Ovary (tissue), 9 donors: ENCODE measurements around the gene STIP1. TPM values are rescaled to one million over a fixed set of nuclear protein-coding genes. Genes with fewer than 3 reads are reported as not detected.

Experiments
- DNase-seq, 5 donors: peaks; one replicate each; pipeline ENCODE4 v3.0.0-alpha.2; 2019 to 2020
- H3K27ac ChIP-seq, 2 donors: fragments of 200-600 bp; one replicate each; pipeline versions ENCODE4 v1.5.1 to v1.8.0; 2019 to 2022
- H3K27me3 ChIP-seq: fragments of 200-600 bp; one replicate; pipeline ENCODE4 v1.8.0; 2022
- H3K36me3 ChIP-seq: fragments of 200-600 bp; sonication (generic); one replicate; pipeline ENCODE4 v1.5.1; 2019
- H3K4me1 ChIP-seq: one replicate; pipeline ENCODE4 v1.8.1; 2013; ENCODE audit warnings: mild to moderate bottlenecking, moderate library complexity; ENCODE audit not compliant: insufficient read depth
- H3K4me3 ChIP-seq: fragments of 200-600 bp; sonication (generic); one replicate; pipeline ENCODE4 v1.5.1; 2017
- H3K9me3 ChIP-seq, 2 donors: fragments of 200-600 bp in 1 of 2; sonication (generic) in 1 of 2; one replicate each; pipeline versions ENCODE4 v1.5.1 to v1.8.1; 2013 to 2019; ENCODE audit warnings: mild to moderate bottlenecking in 1 of 2, moderate library complexity in 1 of 2
- CTCF ChIP-seq, 3 donors: fragments of 450-650 bp in 2 of 3; fragments of 200-600 bp in 1 of 3; IDR thresholded peaks; one replicate each; pipeline versions ENCODE4 v1.5.1 to v1.8.0; 2016 to 2022; ENCODE audit warnings: antibody characterized with exemption in 3 of 3, mild to moderate bottlenecking in 1 of 3
- EP300 ChIP-seq: sonication (generic); formaldehyde crosslinking; IDR thresholded peaks from one replicate; pipeline ENCODE4 v1.6.1; 2017; ENCODE audit warnings: antibody characterized with exemption
- POLR2A ChIP-seq: fragments of 450-650 bp; IDR thresholded peaks from one replicate; pipeline ENCODE4 v1.6.1; 2017; ENCODE audit warnings: antibody characterized with exemption, mild to moderate bottlenecking, moderate library complexity
- WGBS, 3 donors: extraction: QIAGEN DNeasy Blood & Tissue Kit in 1 of 3; methylation state at CpG; one replicate each; pipeline versions ENCODE4 v1.1.5 to v1.1.7; 2013 to 2017; 5-methylcytosine and 5-hydroxymethylcytosine counted together
- intact Hi-C, 4 donors: fragments of 100-400 bp; cut with DNase I; formaldehyde crosslinking; loops; one replicate each; pipeline versions ENCODE4 v1.11.0 to v1.15.1; 2022 to 2023
- polyA plus RNA-seq, 2 donors: library from polyadenylated mRNA; stranded (reverse); fragments of 200-250 nt in 1 of 2; fragments of 350-450 nt in 1 of 2; fragmentation: Illumina TruSeq in 1 of 2; extraction: RNeasy Lipid Tissue Mini Kit (QIAGEN cat#74804) in 1 of 2; gene quantifications; one replicate each; pipeline ENCODE4 v1.2.3, GENCODE V29; 2013 to 2014
- total RNA-seq, 7 donors: library from RNA; depleted of rRNA in 2 of 7; stranded (reverse); fragments of >200 nt in 2 of 7; fragmentation: NEBNext Ultra II Directional in 3 of 7; extraction: Animal tissue kit (Norgen Biotek cat#: 25700) in 3 of 7; gene quantifications; one replicate each; pipeline versions ENCODE4 v1.1.0 to v1.2.4, GENCODE V29; 2016 to 2023
- donor health status: DM: no; HTN: no; CAD: no; lungs with moderate emphysema.
- donor health status: DM: no; HTN: no; CAD: no.
- donor health status: Bipolar disorder and iron deficiency.
- donor health status: DM: yes; HTN: yes; CAD: no.
- donor health status: DM: no; HTN: no; CAD: no.
- donor health status: DM: yes; HTN: yes; CAD: no.

Gene STIP1
- total and polyA plus RNA-seq, 9 donors: 48.4 to 238 (median 111) TPM

DNA sequence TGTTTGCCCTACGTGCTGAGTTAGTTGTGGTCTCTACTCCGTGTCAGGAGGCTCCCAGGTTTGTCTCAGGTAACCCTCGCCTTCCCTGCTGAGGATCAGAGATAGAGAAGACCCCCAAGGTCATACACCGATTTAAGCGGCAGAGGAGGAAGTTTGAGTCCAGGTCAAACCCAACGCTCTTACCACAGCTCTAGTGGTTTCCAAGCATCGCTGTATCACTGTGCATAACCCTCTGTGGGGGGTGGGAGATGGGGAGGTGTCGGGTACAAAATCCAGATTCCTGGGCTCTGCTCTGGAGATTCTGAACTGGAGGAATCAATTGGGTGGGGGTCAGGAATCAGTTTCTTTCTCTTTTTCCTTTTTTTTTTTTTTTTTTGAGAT lies 45.0 kb downstream of the STIP1 start:
- Histone ChIP-seq H3K9me3 (no peaks in the 10 kb centered on the region), H3K36me3 (no peaks in the 10 kb centered on the region), H3K4me3 (peak overlapping the region; percentile 52), H3K27me3 (no peaks in the 10 kb centered on the region), H3K4me1 (peaks cover 25% of the 10 kb centered on the region), H3K27ac (peak overlapping the region; percentile 91 to 93)
- no peak for TF ChIP-seq CTCF (IDR thresholded peaks at IDR 0.05)
- no peak for TF ChIP-seq POLR2A
- no peak for TF ChIP-seq EP300
- DNase-seq: peak in 1 of 5 donors; percentile 37
- WGBS, 3 donors: 3 to 7% (median 6%) methylated on average over 8 of the region's 8 CpGs
- intact Hi-C loops: no loop called here

GRCh38 chr11:64231546-64231945 lies 45.6 kb downstream of the STIP1 start:
- H3K36me3 ChIP-seq: no peaks in the 10 kb centered on the region
- H3K4me3 ChIP-seq: no peak overlapping the region
- no peak overlapping the region for H3K27ac ChIP-seq
- no peaks in the 10 kb centered on the region for H3K27me3 ChIP-seq
- H3K9me3 ChIP-seq: no peaks in the 10 kb centered on the region
- intact Hi-C loops: no loop called here
- DNase-seq: peak in 1 of 5 donors; percentile 33
- H3K4me1 ChIP-seq: peaks cover 25% of the 10 kb centered on the region
- 86 to 90% (median 90%) methylated on average over 7 of the region's 7 CpGs for WGBS, 3 donors
- TF ChIP-seq POLR2A (no peak), CTCF (IDR thresholded peaks at IDR 0.05) (no peak), EP300 (no peak)

DNA sequence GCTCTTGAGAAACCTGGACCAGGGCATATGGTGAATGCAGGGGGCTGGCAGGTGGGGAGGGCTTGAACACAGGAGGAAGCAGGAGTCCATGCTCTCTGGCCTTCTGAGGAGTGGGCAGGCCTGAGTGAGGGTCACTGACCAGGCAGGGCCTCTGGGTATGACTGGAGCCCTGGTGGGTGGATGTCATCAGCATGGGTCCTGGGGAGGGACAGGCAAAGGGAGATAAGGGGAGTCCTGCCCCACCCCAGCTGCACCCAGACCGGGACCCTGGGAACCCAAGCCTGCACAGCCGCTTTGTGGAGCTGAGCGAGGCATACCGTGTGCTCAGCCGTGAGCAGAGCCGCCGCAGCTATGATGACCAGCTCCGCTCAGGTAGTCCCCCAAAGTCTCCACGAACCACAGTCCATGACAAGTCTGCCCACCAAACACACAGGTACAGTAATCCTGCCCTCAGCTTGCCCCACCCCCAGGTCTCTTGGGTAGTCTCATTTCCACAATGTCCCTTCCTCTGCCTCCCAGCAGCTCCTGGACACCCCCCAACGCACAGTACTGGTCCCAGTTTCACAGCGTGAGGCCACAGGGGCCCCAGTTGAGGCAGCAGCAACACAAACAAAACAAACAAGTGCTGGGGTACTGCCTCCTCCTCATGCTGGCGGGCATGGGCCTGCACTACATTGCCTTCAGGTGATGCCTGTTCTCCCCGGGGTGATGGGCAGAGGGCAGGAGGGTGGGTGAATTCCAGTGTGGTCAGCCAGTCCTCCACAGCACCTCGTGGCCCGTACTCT lies 46.4 kb downstream of the STIP1 start:
- intact Hi-C loops: no loop called here
- Histone ChIP-seq H3K4me1 (peaks cover 16% of the 10 kb centered on the region), H3K27ac (no peak overlapping the region), H3K4me3 (no peak overlapping the region), H3K36me3 (no peaks in the 10 kb centered on the region), H3K27me3 (no peaks in the 10 kb centered on the region), H3K9me3 (no peaks in the 10 kb centered on the region)
- WGBS, 3 donors: 81 to 88% (median 86%) methylated on average over 13 to 15 of the region's 15 CpGs
- DNase-seq: peak in 2 of 5 donors; percentile 32 to 37
- TF ChIP-seq POLR2A: no peak
- no peak for TF ChIP-seq CTCF (IDR thresholded peaks at IDR 0.05)
- TF ChIP-seq EP300: no peak

- Histone ChIP-seq H3K27ac (no peak overlapping the region), H3K36me3 (no peaks in the 10 kb centered on the region), H3K27me3 (no peaks in the 10 kb centered on the region), H3K4me1 (peaks cover 14% of the 10 kb centered on the region), H3K4me3 (no peak overlapping the region), H3K9me3 (no peaks in the 10 kb centered on the region)
- WGBS, 3 donors: 83 to 91% (median 86%) methylated on average over 8 of the region's 8 CpGs
- intact Hi-C loops: no loop called here
- TF ChIP-seq CTCF (IDR thresholded peaks at IDR 0.05) (no peak), EP300 (no peak), POLR2A (no peak)
- DNase-seq: no peak
Observed at GRCh38 chr11:64232967-64233315, 47.0 kb downstream of the STIP1 start.
